ENCODE results near the gene NFIX.

- no peak for TF ChIP-seq CTCF (IDR thresholded peaks at IDR 0.05)
- no peak for TF ChIP-seq EZH2 (IDR thresholded peaks at IDR 0.05; ENCODE audit: borderline replicate concordance, insufficient read depth, low read depth, low read length, poor library complexity, severe bottlenecking)
These were observed 144.5 kb downstream of the NFIX start for GRCh38 chr19:13139633-13140311.
